ENCODE results near the gene CRELD2.

Gene CRELD2

GRCh38 chr22:49903322-49904039, 15.0 kb upstream of the CRELD2 start:
- H3K4me3 ChIP-seq (ENCODE audit: low read length) = no peak overlapping the region
- no peak for DNase-seq (ENCODE audit: low read depth)

GRCh38 chr22:49904040-49904369, 14.4 kb upstream of the CRELD2 start:
- TF ChIP-seq CTCF (IDR thresholded peaks at IDR 0.05; ENCODE audit: insufficient read depth, low read depth, low read length, missing control alignments) = no peak
- DNase-seq (ENCODE audit: low read depth) = no peak
- no peak overlapping the region for H3K4me3 ChIP-seq (ENCODE audit: low read length)

More at GRCh38 chr22:49903322-49904039, 15.0 kb upstream of the CRELD2 start:
- TF ChIP-seq CTCF (IDR thresholded peaks at IDR 0.05; ENCODE audit: insufficient read depth, low read depth, low read length, missing control alignments) = no peak

GRCh38 chr22:49905465-49905864, 13.0 kb upstream of the CRELD2 start:
- DNase-seq (ENCODE audit: low read depth) = no peak
- TF ChIP-seq CTCF (IDR thresholded peaks at IDR 0.05; ENCODE audit: insufficient read depth, low read depth, low read length, missing control alignments) = no peak
- H3K4me3 ChIP-seq (ENCODE audit: low read length) = no peak overlapping the region

GRCh38 chr22:49906071-49906798, 12.2 kb upstream of the CRELD2 start:
- no peak overlapping the region for H3K4me3 ChIP-seq (ENCODE audit: low read length)
- DNase-seq (ENCODE audit: low read depth) = no peak

GRCh38 chr22:49906799-49907290, 11.6 kb upstream of the CRELD2 start:
- DNase-seq (ENCODE audit: low read depth) = no peak
- no peak for TF ChIP-seq CTCF (IDR thresholded peaks at IDR 0.05; ENCODE audit: insufficient read depth, low read depth, low read length, missing control alignments)
- no peak overlapping the region for H3K4me3 ChIP-seq (ENCODE audit: low read length)

More at GRCh38 chr22:49906071-49906798, 12.2 kb upstream of the CRELD2 start:
- TF ChIP-seq CTCF (IDR thresholded peaks at IDR 0.05; ENCODE audit: insufficient read depth, low read depth, low read length, missing control alignments) = no peak

- no peak overlapping the region for H3K4me3 ChIP-seq (ENCODE audit: low read length)
- no peak for DNase-seq (ENCODE audit: low read depth)
- TF ChIP-seq CTCF (IDR thresholded peaks at IDR 0.05; ENCODE audit: insufficient read depth, low read depth, low read length, missing control alignments) = no peak
Measured at GRCh38 chr22:49907807-49908206, 10.6 kb upstream of the CRELD2 start.
